DLD1 (cell line): ENCODE data around the gene PLEK.
"Not testable (repeated sequence)": the region's sequence is repeated elsewhere in the genome, so short reads cannot be mapped to it uniquely, and the experiment has no call there.

Experiments used
- in situ Hi-C: cut with HindIII; loops from 2 replicates; pipeline ENCODE4 v1.10.0; 2017; ENCODE audit warnings: low sequenced_read_pairs

The PLEK gene

GRCh38 chr2:68365087-68365486 is at the start of gene PLEK:
PLEK (plus strand) TSS chr2:68365282; CDS start chr2:68365352, 70 bp downstream.
- in situ Hi-C loops, result no loop called here

- in situ Hi-C loops, result no loop called here
Observed at GRCh38 chr2:68316111-68316510, 49.0 kb upstream of the PLEK start.

GRCh38 chr2:68317971-68318913 is 46.8 kb upstream of the PLEK start:
- in situ Hi-C loops, result no loop called here

GRCh38 chr2:68318914-68319397 is 46.1 kb upstream of the PLEK start:
- in situ Hi-C loops, result no loop called here

GRCh38 chr2:68319398-68320117 is 45.5 kb upstream of the PLEK start, which contains the start of gene CNRIP1:
CNRIP1 (minus strand) TSS chr2:68319949; CDS start chr2:68319400, 549 bp downstream.
- in situ Hi-C loops, result no loop called here

GRCh38 chr2:68320118-68320641 is 44.9 kb upstream of the PLEK start:
- in situ Hi-C loops, result no loop called here

GRCh38 chr2:68325056-68325455 is 40.0 kb upstream of the PLEK start:
- in situ Hi-C loops, result no loop called here

- in situ Hi-C loops, result no loop called here
Observed at GRCh38 chr2:68328901-68329300, 36.2 kb upstream of the PLEK start.

GRCh38 chr2:68330691-68331090 is 34.4 kb upstream of the PLEK start:
- in situ Hi-C loops, result no loop called here

GRCh38 chr2:68333009-68333408 is 32.1 kb upstream of the PLEK start:
- in situ Hi-C loops, result no loop called here

GRCh38 chr2:68333931-68334330 is 31.2 kb upstream of the PLEK start:
- in situ Hi-C loops, result no loop called here

- in situ Hi-C loops, result no loop called here
Observed at GRCh38 chr2:68336192-68336591, 28.9 kb upstream of the PLEK start.

GRCh38 chr2:68340226-68341061 is 24.6 kb upstream of the PLEK start:
- in situ Hi-C loops, result no loop called here

GRCh38 chr2:68341062-68341329 is 24.1 kb upstream of the PLEK start:
- in situ Hi-C loops, result no loop called here

GRCh38 chr2:68341583-68341982 is 23.5 kb upstream of the PLEK start:
- in situ Hi-C loops, result no loop called here

- in situ Hi-C loops, result no loop called here
Observed at GRCh38 chr2:68342470-68342869, 22.6 kb upstream of the PLEK start.

- in situ Hi-C loops, result no loop called here
Observed at GRCh38 chr2:68344031-68344430, 21.1 kb upstream of the PLEK start.

- in situ Hi-C loops, result no loop called here
Observed at GRCh38 chr2:68345129-68345875, 19.8 kb upstream of the PLEK start.

- in situ Hi-C loops, result not testable (repeated sequence)
Observed at GRCh38 chr2:68349091-68349490, 16.0 kb upstream of the PLEK start.

GRCh38 chr2:68351997-68352396 is 13.1 kb upstream of the PLEK start:
- in situ Hi-C loops, result no loop called here
